ENCODE measurements around the gene NVL.

GRCh38 chr1:224216382-224216781, 113.6 kb downstream of the NVL start:
- TF ChIP-seq, protein P1, sequence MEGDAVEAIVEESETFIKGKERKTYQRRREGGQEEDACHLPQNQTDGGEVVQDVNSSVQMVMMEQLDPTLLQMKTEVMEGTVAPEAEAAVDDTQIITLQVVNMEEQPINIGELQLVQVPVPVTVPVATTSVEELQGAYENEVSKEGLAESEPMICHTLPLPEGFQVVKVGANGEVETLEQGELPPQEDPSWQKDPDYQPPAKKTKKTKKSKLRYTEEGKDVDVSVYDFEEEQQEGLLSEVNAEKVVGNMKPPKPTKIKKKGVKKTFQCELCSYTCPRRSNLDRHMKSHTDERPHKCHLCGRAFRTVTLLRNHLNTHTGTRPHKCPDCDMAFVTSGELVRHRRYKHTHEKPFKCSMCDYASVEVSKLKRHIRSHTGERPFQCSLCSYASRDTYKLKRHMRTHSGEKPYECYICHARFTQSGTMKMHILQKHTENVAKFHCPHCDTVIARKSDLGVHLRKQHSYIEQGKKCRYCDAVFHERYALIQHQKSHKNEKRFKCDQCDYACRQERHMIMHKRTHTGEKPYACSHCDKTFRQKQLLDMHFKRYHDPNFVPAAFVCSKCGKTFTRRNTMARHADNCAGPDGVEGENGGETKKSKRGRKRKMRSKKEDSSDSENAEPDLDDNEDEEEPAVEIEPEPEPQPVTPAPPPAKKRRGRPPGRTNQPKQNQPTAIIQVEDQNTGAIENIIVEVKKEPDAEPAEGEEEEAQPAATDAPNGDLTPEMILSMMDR (conservative IDR thresholded peaks at IDR 0.05; ENCODE audit: low read length) = no peak
- no peak for TF ChIP-seq EZH2phosphoT487 (IDR thresholded peaks at IDR 0.05; ENCODE audit: borderline replicate concordance)

All from Loucy (cell line).